Fibroblast of the aortic adventitia (primary cell): ENCODE data around the gene GLYAT. TPM values are rescaled to one million over a fixed set of nuclear protein-coding genes. Genes with fewer than 3 reads are reported as not detected.

Source experiments
- DNase-seq: peaks from one replicate; pipeline ENCODE4 v3.0.0-alpha.2; 2010; ENCODE audit warnings: low read depth
- H3K4me3 ChIP-seq: 2 replicates; pipeline ENCODE4 v1.5.1; 2011; ENCODE audit warnings: low read depth, mild to moderate bottlenecking, control low read depth, low read length, moderate library complexity
- CTCF ChIP-seq: IDR thresholded peaks from 2 replicates; pipeline ENCODE4 v1.5.1; 2011; ENCODE audit warnings: mild to moderate bottlenecking, low read length, control low read depth, inconsistent platforms; ENCODE audit not compliant: insufficient read depth
- total RNA-seq: library from RNA; depleted of rRNA; stranded (reverse); fragments of >200 nt; gene quantifications from 2 replicates; pipeline ENCODE4 v1.2.3, GENCODE V29; 2012; ENCODE audit warnings: low replicate concordance

The GLYAT gene
- total RNA-seq, 1 donor, result not detected

- no peak overlapping the region for H3K4me3 ChIP-seq
- TF ChIP-seq CTCF, result no peak
- no peak for DNase-seq
Measured at GRCh38 chr11:58768137-58768536, 36.4 kb upstream of the GLYAT start.

- no peak for DNase-seq
- H3K4me3 ChIP-seq, result no peak overlapping the region
- no peak for TF ChIP-seq CTCF
Measured at GRCh38 chr11:58765078-58765477, 33.3 kb upstream of the GLYAT start.

GRCh38 chr11:58763120-58763490, 31.4 kb upstream of the GLYAT start:
- DNase-seq, result no peak
- no peak overlapping the region for H3K4me3 ChIP-seq
- TF ChIP-seq CTCF, result no peak

GRCh38 chr11:58762284-58763119, 30.8 kb upstream of the GLYAT start:
- no peak for TF ChIP-seq CTCF

GRCh38 chr11:58757439-58757838, 25.7 kb upstream of the GLYAT start:
- H3K4me3 ChIP-seq, result no peak overlapping the region
- TF ChIP-seq CTCF, result no peak

More at GRCh38 chr11:58762284-58763119, 30.8 kb upstream of the GLYAT start:
- DNase-seq, result no peak
- no peak overlapping the region for H3K4me3 ChIP-seq

GRCh38 chr11:58745705-58746364, 14.1 kb upstream of the GLYAT start:
- no peak for TF ChIP-seq CTCF
- no peak for DNase-seq
- no peak overlapping the region for H3K4me3 ChIP-seq

More at GRCh38 chr11:58757439-58757838, 25.7 kb upstream of the GLYAT start:
- no peak for DNase-seq
